ENCODE results near the gene CENPH. TPM values are rescaled to one million over a fixed set of nuclear protein-coding genes. Genes with fewer than 3 reads are reported as not detected.
A peak's percentile ranks its signal among the peaks of the same experiment; 100 is the strongest.

CENPH gene
- total RNA-seq, 1 experiment from 2014 or later = 21.9 TPM

DNA sequence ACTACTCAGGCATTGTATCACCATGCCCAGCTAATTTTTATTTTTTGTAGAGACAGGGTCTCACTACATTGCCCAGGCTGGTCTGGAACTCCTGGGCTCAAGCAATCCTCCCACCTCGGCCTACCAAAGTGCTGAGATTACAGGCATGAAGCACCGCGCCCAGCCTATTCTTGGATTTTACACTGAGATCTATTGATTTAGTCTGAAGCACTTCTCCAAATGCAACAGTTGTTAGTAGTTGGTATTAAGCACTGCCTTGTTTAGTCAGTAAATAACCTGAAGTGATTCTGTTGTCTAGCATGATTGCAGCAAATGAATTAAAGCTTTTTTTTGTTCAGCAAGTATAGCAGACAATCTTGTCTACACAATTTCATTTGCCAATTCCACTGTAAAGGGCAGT is 31.3 kb upstream of the CENPH start:
- Mint-ChIP-seq H3K27ac (ENCODE audit: low read depth, unreplicated experiment) (no peak overlapping the region), H3K27me3 (ENCODE audit: insufficient read depth, unreplicated experiment) (no peaks in the 10 kb centered on the region), H3K4me1 (ENCODE audit: insufficient read depth, unreplicated experiment) (no peaks in the 10 kb centered on the region), H3K9me3 (ENCODE audit: unreplicated experiment) (no peaks in the 10 kb centered on the region), H3K4me3 (ENCODE audit: unreplicated experiment) (no peak overlapping the region), H3K36me3 (ENCODE audit: insufficient read depth, unreplicated experiment) (no peaks in the 10 kb centered on the region)
- intact Hi-C loops (cut with micrococcal nuclease) = no loop called here
- TF ChIP-seq, protein P1, sequence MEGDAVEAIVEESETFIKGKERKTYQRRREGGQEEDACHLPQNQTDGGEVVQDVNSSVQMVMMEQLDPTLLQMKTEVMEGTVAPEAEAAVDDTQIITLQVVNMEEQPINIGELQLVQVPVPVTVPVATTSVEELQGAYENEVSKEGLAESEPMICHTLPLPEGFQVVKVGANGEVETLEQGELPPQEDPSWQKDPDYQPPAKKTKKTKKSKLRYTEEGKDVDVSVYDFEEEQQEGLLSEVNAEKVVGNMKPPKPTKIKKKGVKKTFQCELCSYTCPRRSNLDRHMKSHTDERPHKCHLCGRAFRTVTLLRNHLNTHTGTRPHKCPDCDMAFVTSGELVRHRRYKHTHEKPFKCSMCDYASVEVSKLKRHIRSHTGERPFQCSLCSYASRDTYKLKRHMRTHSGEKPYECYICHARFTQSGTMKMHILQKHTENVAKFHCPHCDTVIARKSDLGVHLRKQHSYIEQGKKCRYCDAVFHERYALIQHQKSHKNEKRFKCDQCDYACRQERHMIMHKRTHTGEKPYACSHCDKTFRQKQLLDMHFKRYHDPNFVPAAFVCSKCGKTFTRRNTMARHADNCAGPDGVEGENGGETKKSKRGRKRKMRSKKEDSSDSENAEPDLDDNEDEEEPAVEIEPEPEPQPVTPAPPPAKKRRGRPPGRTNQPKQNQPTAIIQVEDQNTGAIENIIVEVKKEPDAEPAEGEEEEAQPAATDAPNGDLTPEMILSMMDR (IDR thresholded peaks at IDR 0.05; ENCODE audit: unreplicated experiment) = no peak
- DNase-seq (ENCODE audit: unreplicated experiment) = no peak
- ChIA-PET POLR2A (interaction anchor here (0.8 kb wide), 1 partner anchor 295 kb away, joined by 4 read pairs; no protein-coding TSS in a partner anchor), CTCF (interaction anchor here (0.6 to 1.0 kb wide), 2 partner anchors 8 to 115 kb away, joined by 3 read pairs; no protein-coding TSS in a partner anchor)
- no TSS peak for BruUV-seq (replicated peaks)

DNA sequence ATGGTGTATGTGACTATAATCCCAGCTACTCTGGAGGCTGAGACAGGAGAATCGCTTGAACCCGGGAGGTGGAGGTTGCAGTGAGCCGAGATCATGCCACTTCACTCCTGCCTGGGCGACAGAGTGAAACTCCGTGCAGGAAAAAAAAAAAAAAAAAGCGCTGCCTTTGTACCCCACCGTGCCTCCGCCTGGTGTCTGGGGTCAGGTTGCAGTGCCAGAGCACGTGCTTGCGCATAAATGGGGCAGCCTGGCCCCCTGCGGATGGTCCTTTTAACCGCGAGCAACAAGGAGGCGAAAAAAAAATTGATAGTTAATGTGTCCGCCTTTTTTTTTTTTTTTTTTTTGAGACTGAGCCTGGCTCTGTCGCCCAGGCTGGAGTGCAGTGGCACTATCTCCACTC is 28.7 kb upstream of the CENPH start:
- no peaks in the 10 kb centered on the region for H3K36me3 Mint-ChIP-seq (ENCODE audit: insufficient read depth, unreplicated experiment)
- CTCF ChIA-PET = interaction anchor here (0.7 kb wide), 1 partner anchor 11 kb away, joined by 3 read pairs; no protein-coding TSS in a partner anchor
- H3K27me3 Mint-ChIP-seq (ENCODE audit: insufficient read depth, unreplicated experiment) = no peaks in the 10 kb centered on the region

DNA sequence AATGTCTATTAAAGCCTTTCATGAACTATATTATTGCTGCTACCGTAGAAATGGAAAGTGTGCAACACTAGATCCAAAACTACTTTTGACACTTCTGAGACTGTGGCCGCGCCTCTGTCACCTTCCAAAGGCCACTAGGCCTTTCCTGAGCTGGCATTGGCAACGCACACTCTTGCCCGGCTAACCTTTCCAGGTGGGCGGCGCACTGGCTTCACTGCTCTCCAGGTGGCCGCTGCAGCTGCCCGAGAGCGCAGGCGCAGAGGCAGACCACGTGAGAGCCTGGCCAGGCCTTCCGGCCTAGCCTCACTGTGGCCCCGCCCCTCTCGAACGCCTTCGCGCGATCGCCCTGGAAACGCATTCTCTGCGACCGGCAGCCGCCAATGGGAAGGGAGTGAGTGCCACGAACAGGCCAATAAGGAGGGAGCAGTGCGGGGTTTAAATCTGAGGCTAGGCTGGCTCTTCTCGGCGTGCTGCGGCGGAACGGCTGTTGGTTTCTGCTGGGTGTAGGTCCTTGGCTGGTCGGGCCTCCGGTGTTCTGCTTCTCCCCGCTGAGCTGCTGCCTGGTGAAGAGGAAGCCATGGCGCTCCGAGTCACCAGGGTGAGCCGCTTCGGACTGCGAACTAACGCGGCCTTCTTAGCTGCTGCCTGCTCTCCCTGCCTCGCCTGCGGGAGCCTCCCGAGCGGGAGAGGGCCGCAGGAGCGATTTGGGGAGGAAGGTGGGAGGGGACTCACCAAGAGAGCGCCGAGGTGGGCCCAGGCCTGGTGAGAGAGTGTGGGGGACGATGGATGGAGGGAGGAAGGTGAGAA is 22.5 kb upstream of the CENPH start, which contains the start of gene CCNB1:
TSS of gene CCNB1 (plus strand) at position 465 of the 807 bp plus-strand sequence. CDS start at position 578, 113 bp downstream.
- Mint-ChIP-seq H3K27me3 (ENCODE audit: insufficient read depth, unreplicated experiment) (no peaks in the 10 kb centered on the region), H3K27ac (ENCODE audit: low read depth, unreplicated experiment) (peak within 1 kb of the TSS; percentile 85), H3K4me1 (ENCODE audit: insufficient read depth, unreplicated experiment) (peaks cover 27% of the 10 kb centered on the region), H3K36me3 (ENCODE audit: insufficient read depth, unreplicated experiment) (peaks cover 12% of the 10 kb centered on the region), H3K9me3 (ENCODE audit: unreplicated experiment) (no peaks in the 10 kb centered on the region), H3K4me3 (ENCODE audit: unreplicated experiment) (peak within 1 kb of the TSS; percentile 94)
- ChIA-PET POLR2A (interaction anchor here (0.7 to 1.8 kb wide), 13 partner anchors 11 to 200 kb away, joined by 3 to 6 read pairs (median 3); partner anchors contain the start of genes CDK7 and CENPH), CTCF (interaction anchor here (1.3 kb wide), 1 partner anchor 100 kb away, joined by 3 read pairs; no protein-coding TSS in a partner anchor)
- TF ChIP-seq, protein P1 (IDR thresholded peaks at IDR 0.05; ENCODE audit: unreplicated experiment) = no peak
- no TSS peak for BruUV-seq (replicated peaks)
- intact Hi-C loops (cut with micrococcal nuclease) = loop anchor here (10.0 kb wide), 1 partner anchor 68 kb away; the partner anchor contains the start of gene CDK7
- DNase-seq (ENCODE audit: unreplicated experiment) = peak; percentile 99

More for the DNA sequence above, 28.7 kb upstream of the CENPH start:
- BruUV-seq (replicated peaks) = no TSS peak
- POLR2A ChIA-PET = interaction anchor here (0.6 kb wide), 1 partner anchor 14 kb away, joined by 3 read pairs; no protein-coding TSS in a partner anchor
- Mint-ChIP-seq H3K27ac (ENCODE audit: low read depth, unreplicated experiment) (no peak overlapping the region), H3K9me3 (ENCODE audit: unreplicated experiment) (no peaks in the 10 kb centered on the region), H3K4me1 (ENCODE audit: insufficient read depth, unreplicated experiment) (peaks cover under 1% of the 10 kb centered on the region), H3K4me3 (ENCODE audit: unreplicated experiment) (no peak overlapping the region)
- TF ChIP-seq, protein P1 (IDR thresholded peaks at IDR 0.05; ENCODE audit: unreplicated experiment) = no peak
- no peak for DNase-seq (ENCODE audit: unreplicated experiment)
- intact Hi-C loops (cut with micrococcal nuclease) = loop anchor here (10.0 kb wide), 1 partner anchor 74 kb away; the partner anchor contains the start of gene CDK7

DNA sequence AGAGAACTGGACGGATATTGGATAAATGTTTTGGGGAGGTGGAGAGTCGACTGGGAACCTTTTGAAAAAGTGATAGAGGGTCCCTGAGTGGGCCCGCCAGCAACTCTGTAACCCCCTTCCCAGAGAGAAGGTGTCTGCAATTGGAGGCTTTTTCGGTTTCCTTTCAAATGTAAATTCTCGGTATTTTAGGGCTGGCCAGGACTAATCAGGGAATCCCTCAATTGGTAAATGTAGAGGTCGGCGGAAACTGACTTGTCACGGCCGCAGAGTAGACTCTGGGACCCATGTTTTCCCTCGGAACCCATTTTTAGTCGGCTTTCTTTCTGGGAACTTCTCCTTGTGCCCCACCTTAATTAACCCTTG is 21.9 kb upstream of the CENPH start:
- intact Hi-C loops (cut with micrococcal nuclease) = loop anchor here (10.0 kb wide), 1 partner anchor 67 kb away; the partner anchor contains the start of gene CDK7

More for the DNA sequence above, 21.9 kb upstream of the CENPH start:
- ChIA-PET POLR2A (interaction anchor here (0.6 to 1.8 kb wide), 7 partner anchors 11 to 162 kb away, joined by 3 to 6 read pairs (median 3); partner anchors contain the start of genes CENPH and SLC30A5), CTCF (interaction anchor here (0.5 to 1.3 kb wide), 2 partner anchors 99 to 124 kb away, joined by 3 read pairs; no protein-coding TSS in a partner anchor)
- no peaks in the 10 kb centered on the region for H3K9me3 Mint-ChIP-seq (ENCODE audit: unreplicated experiment)
- H3K27ac Mint-ChIP-seq (ENCODE audit: low read depth, unreplicated experiment) = peak overlapping the region; percentile 85
- H3K36me3 Mint-ChIP-seq (ENCODE audit: insufficient read depth, unreplicated experiment) = peaks cover 18% of the 10 kb centered on the region
- TF ChIP-seq, protein P1 (IDR thresholded peaks at IDR 0.05; ENCODE audit: unreplicated experiment) = no peak
- no peaks in the 10 kb centered on the region for H3K27me3 Mint-ChIP-seq (ENCODE audit: insufficient read depth, unreplicated experiment)
- TSS peak; percentile 58 for BruUV-seq (replicated peaks)
- peak overlapping the region; percentile 94 for H3K4me3 Mint-ChIP-seq (ENCODE audit: unreplicated experiment)
- no peak for DNase-seq (ENCODE audit: unreplicated experiment)
- peaks cover 27% of the 10 kb centered on the region for H3K4me1 Mint-ChIP-seq (ENCODE audit: insufficient read depth, unreplicated experiment)

All from MCF 10A (cell line).